ENCODE data around the gene TMED6. TPM values are rescaled to one million over a fixed set of nuclear protein-coding genes. Genes with fewer than 3 reads are reported as not detected.

The TMED6 gene
- total RNA-seq, 1 experiment from 2014 or later = 0.72 TPM

DNA sequence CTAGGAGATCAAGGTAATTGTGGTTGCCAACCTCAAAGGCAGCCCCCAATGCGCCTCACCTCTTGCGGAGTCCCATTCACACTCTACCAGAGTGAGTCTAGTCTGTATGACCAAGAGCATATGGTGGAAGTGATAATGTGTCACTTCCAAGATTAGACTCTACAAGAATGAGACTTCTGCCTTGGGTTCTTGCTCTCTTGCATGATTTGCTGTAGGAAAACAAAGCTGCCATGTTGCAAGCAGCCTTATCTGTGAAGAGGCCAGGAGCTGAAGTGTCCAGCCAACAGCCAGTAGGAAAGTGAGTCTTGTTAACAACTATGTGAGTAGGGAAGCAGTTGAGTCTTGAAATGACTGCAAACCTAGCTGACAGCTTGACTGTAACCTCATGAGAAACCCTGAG is 30.8 kb upstream of the TMED6 start:
- TF ChIP-seq NFYB (CRISPR knock-in tag; conservative IDR thresholded peaks at IDR 0.05; ENCODE audit: low read depth) (no peak), ZNF281 (CRISPR knock-in tag; IDR thresholded peaks at IDR 0.05) (no peak), ZNF416 (CRISPR knock-in tag; IDR thresholded peaks at IDR 0.05) (no peak), GABPB1 (CRISPR knock-in tag; IDR thresholded peaks at IDR 0.05) (no peak), JAZF1 (CRISPR knock-in tag; IDR thresholded peaks at IDR 0.05) (no peak), PRDM15 (CRISPR knock-in tag; IDR thresholded peaks at IDR 0.05) (no peak), ZNF263 (CRISPR knock-in tag; IDR thresholded peaks at IDR 0.05; ENCODE audit: low read depth) (no peak), SOX15 (CRISPR knock-in tag; IDR thresholded peaks at IDR 0.05) (no peak), ZNF396 (CRISPR knock-in tag; IDR thresholded peaks at IDR 0.05; ENCODE audit: borderline replicate concordance) (no peak), MAX (CRISPR knock-in tag; IDR thresholded peaks at IDR 0.05) (no peak), MXD4 (CRISPR knock-in tag; IDR thresholded peaks at IDR 0.05; ENCODE audit: borderline replicate concordance) (no peak), ZNF121 (CRISPR knock-in tag; IDR thresholded peaks at IDR 0.05) (no peak)
- TF ChIP-seq, protein P1, sequence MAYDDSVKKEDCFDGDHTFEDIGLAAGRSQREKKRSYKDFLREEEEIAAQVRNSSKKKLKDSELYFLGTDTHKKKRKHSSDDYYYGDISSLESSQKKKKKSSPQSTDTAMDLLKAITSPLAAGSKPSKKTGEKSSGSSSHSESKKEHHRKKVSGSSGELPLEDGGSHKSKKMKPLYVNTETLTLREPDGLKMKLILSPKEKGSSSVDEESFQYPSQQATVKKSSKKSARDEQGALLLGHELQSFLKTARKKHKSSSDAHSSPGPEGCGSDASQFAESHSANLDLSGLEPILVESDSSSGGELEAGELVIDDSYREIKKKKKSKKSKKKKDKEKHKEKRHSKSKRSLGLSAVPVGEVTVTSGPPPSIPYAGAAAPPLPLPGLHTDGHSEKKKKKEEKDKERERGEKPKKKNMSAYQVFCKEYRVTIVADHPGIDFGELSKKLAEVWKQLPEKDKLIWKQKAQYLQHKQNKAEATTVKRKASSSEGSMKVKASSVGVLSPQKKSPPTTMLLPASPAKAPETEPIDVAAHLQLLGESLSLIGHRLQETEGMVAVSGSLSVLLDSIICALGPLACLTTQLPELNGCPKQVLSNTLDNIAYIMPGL (CRISPR knock-in tag; IDR thresholded peaks at IDR 0.05) = no peak
- TF ChIP-seq, protein P2, sequence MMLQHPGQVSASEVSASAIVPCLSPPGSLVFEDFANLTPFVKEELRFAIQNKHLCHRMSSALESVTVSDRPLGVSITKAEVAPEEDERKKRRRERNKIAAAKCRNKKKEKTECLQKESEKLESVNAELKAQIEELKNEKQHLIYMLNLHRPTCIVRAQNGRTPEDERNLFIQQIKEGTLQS (CRISPR knock-in tag; conservative IDR thresholded peaks at IDR 0.05) = no peak
- H3K27ac Mint-ChIP-seq = peak overlapping the region; percentile 30; the same call in 1 of the 2 replicates
- peaks cover 3% of the 10 kb centered on the region for H3K4me1 Mint-ChIP-seq
- H3K27me3 Mint-ChIP-seq (ENCODE audit: low read depth) = no peaks in the 10 kb centered on the region
- no peaks in the 10 kb centered on the region for H3K9me3 Mint-ChIP-seq
- H3K36me3 Mint-ChIP-seq = peaks cover 55% of the 10 kb centered on the region
- DNase-seq (ENCODE audit: low spot score) (no peak), ATAC-seq (no peak)
- ChIA-PET POLR2A (no interaction called here), CTCF (interaction anchor here (1.4 kb wide), 1 partner anchor 14 kb away, joined by 5 read pairs; no protein-coding TSS in a partner anchor)
- no peak overlapping the region for H3K4me3 Mint-ChIP-seq

GRCh38 chr16:69381231-69381630 is 29.6 kb upstream of the TMED6 start:
- no peak for ATAC-seq

More at GRCh38 chr16:69381231-69381630, 29.6 kb upstream of the TMED6 start:
- TF ChIP-seq OVOL2 (CRISPR knock-in tag; IDR thresholded peaks at IDR 0.05; ENCODE audit: borderline replicate concordance) = no peak
- TF ChIP-seq E2F1 (CRISPR knock-in tag; IDR thresholded peaks at IDR 0.05) = no peak
- TF ChIP-seq ZNF281 (CRISPR knock-in tag; IDR thresholded peaks at IDR 0.05) = no peak
- TF ChIP-seq NR2C2 (CRISPR knock-in tag; IDR thresholded peaks at IDR 0.05) = no peak
- TF ChIP-seq KAT7 (CRISPR knock-in tag; IDR thresholded peaks at IDR 0.05; ENCODE audit: borderline replicate concordance) = no peak
- TF ChIP-seq RELA (CRISPR knock-in tag; IDR thresholded peaks at IDR 0.05; ENCODE audit: borderline replicate concordance) = no peak
- TF ChIP-seq ZNF138 (CRISPR knock-in tag; conservative IDR thresholded peaks at IDR 0.05) = no peak
- Mint-ChIP-seq H3K36me3 (peaks cover 55% of the 10 kb centered on the region), H3K4me1 (peaks cover 3% of the 10 kb centered on the region), H3K4me3 (no peak overlapping the region), H3K27ac (no peak overlapping the region), H3K9me3 (no peaks in the 10 kb centered on the region), H3K27me3 (ENCODE audit: low read depth) (no peaks in the 10 kb centered on the region)
- DNase-seq (ENCODE audit: low spot score) = no peak
- POLR2A ChIA-PET = no interaction called here
- CTCF ChIA-PET = interaction anchor here (0.6 to 1.9 kb wide), 2 partner anchors 15 to 627 kb away, joined by 4 to 5 read pairs; no protein-coding TSS in a partner anchor

Data from WTC11 (cell line).